Measurements from ENCODE around the gene ABHD16B.

DNA sequence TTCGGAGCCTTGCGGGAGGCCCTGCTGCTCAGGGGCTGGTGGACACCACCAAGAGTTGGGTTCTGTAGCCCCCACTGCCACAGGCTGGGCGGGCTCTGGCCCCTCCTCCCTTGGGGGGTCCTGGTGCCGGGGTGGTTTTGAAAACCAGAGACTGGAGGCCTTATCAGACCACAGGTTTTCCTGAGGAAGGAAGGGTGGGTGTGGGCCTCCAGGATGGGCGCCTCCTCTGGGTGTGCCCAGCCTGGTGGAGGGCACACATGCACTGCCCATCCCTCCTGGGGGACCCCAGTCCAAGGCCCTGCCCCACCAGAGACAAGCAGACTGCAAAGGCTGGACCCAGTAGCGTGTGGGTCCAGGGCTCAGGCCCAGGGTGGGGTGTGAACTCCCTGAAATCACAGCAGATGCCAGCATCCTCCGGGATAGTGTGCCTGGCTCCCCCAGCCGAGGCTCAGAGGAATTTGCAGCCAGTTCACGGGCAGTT is 16.7 kb upstream of the ABHD16B start:
- TF ChIP-seq, protein P1, sequence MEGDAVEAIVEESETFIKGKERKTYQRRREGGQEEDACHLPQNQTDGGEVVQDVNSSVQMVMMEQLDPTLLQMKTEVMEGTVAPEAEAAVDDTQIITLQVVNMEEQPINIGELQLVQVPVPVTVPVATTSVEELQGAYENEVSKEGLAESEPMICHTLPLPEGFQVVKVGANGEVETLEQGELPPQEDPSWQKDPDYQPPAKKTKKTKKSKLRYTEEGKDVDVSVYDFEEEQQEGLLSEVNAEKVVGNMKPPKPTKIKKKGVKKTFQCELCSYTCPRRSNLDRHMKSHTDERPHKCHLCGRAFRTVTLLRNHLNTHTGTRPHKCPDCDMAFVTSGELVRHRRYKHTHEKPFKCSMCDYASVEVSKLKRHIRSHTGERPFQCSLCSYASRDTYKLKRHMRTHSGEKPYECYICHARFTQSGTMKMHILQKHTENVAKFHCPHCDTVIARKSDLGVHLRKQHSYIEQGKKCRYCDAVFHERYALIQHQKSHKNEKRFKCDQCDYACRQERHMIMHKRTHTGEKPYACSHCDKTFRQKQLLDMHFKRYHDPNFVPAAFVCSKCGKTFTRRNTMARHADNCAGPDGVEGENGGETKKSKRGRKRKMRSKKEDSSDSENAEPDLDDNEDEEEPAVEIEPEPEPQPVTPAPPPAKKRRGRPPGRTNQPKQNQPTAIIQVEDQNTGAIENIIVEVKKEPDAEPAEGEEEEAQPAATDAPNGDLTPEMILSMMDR (IDR thresholded peaks at IDR 0.05), result no peak
- TF ChIP-seq POLR2A (IDR thresholded peaks at IDR 0.05) (no peak), EP300 (IDR thresholded peaks at IDR 0.05) (no peak), POLR2AphosphoS5 (IDR thresholded peaks at IDR 0.05) (no peak)
